Activated effector memory CD4-positive, alpha-beta T cell treated with anti-CD3 and anti-CD28 coated beads, Interleukin-2, amount 50 U/mL, for 16 hours (primary cell): ENCODE results near the gene MAMDC2.
"Not testable (repeated sequence)": the region's sequence is repeated elsewhere in the genome, so short reads cannot be mapped to it uniquely, and the experiment has no call there.

Experiments used
- DNase-seq: peaks from one replicate; pipeline ENCODE4 v3.0.0-alpha.2; 2020

The MAMDC2 gene

DNA sequence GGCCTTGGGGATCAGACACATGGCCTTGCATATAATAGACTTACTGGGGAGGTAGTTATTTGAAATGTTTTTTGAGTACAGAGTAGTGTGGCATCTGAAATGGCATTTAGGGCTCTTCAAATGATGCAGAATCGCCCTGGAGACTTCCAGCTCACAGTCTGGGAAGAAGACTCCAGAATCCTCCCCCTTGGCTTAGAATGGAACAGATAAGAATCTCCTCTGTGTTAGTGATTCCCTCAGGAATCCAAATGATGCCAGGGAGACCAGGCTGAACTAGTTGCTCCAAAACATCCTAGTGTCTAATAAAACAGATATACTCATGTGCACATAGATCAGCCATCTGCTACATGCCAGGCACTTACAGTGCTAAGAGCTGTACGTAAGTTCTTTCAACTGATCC lies 176.6 kb downstream of the MAMDC2 start:
- DNase-seq: no peak

DNA sequence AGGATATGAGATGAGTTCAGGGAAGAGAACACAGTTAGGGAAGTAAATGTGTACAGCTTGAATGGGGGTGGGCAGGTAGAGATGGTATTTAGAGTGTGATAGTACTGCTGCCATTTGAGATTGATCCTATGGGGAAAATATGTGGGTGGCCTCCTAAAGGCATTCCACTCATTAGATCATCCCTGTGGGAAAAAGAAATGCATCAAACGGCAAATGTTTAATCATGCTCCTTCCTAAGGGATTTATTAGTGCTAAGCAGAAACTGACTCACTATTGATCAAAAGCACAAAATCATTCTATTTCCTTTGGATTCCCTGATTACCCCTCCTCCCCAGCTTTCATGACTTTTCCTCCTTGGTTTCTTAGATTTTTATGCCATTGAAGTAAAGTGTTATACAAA lies 178.7 kb downstream of the MAMDC2 start:
- no peak for DNase-seq

GRCh38 chr9:70228118-70228517 lies 184.5 kb downstream of the MAMDC2 start:
- no peak for DNase-seq

GRCh38 chr9:70228611-70229010 lies 185.0 kb downstream of the MAMDC2 start:
- no peak for DNase-seq

GRCh38 chr9:70229026-70229425 lies 185.4 kb downstream of the MAMDC2 start:
- no peak for DNase-seq

- DNase-seq: no peak
Measured at GRCh38 chr9:70229579-70229978, 185.9 kb downstream of the MAMDC2 start.

DNA sequence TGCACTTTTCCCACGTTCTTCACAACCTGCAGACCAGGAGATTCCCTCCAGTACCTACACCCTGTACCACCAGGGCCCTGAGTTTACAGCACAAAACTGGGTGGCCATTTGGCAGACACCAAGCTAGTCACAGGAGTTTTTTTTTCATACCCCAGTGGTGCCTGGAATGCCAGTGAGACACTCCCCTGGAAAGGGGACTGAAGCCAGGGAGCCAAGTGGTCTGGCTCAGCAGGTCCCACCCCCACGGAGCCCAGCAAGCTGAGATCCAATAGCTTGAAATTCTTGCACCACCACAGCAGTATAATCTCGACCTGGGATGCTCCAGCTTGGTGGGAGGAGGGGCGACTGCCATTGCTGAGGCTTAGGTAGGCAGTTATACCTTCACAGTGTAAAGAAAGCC lies 188.8 kb downstream of the MAMDC2 start:
- DNase-seq: no peak

GRCh38 chr9:70234208-70234607 lies 190.6 kb downstream of the MAMDC2 start:
- DNase-seq: not testable (repeated sequence)

GRCh38 chr9:70245952-70246351 lies 202.3 kb downstream of the MAMDC2 start:
- not testable (repeated sequence) for DNase-seq

DNA sequence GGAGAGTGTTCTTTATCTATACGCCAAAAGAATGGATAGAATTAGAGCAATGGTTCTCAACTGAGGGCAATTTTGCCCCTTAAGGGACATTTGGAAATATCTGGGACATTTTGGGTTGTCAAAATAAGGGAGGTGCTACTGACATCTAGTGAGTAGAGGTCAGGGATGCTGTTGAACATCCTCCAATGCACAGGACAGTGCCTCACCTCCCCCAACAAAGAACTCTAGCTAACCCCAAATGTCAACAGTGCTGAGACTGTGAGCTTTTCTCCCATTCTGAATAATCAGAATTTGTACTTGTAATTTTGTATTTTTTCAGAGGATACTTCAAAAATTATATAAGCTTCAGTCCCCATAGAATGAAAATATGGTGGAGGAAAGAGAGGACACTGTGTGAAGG lies 206.6 kb downstream of the MAMDC2 start:
- DNase-seq: no peak

DNA sequence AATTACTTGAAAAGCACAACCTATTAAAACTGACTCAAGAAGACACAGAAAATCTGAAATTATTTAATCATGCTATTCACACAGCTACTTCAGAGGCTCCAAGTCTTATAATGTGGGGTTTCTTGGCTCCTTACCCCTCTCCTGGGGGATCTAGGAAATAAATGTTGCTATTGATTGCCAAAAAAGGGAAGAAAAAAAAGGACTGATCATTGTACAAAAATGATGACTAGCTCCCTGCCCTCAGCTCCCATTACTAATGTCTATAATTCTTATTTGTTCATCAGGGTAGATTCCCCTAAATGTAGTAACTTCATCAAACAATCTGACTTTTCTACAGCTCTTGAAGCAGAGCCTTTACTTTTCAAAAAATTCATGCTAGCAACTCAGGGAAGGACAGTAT lies 211.8 kb downstream of the MAMDC2 start:
- DNase-seq: no peak

DNA sequence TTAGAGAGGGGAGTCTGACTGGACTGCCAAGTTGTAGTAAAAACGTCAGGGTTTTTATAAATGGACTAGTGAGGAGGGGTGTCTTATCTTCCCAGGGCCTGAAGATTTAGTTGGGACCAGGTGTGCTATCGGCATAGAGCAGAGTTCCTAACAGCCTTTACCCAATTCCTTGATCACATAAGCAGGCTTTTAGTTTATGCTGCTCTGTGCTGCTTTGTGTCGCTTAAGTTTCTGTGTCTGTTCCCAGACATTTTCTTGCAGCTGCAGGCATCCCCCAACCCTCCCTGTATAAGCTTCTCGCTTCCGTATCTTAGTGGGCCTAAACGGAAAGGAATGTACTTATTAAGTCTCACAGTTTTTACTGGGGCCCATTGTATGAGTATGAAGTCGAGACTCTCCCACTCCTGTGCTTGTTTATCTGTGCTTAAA lies 212.5 kb downstream of the MAMDC2 start:
- no peak for DNase-seq

DNA sequence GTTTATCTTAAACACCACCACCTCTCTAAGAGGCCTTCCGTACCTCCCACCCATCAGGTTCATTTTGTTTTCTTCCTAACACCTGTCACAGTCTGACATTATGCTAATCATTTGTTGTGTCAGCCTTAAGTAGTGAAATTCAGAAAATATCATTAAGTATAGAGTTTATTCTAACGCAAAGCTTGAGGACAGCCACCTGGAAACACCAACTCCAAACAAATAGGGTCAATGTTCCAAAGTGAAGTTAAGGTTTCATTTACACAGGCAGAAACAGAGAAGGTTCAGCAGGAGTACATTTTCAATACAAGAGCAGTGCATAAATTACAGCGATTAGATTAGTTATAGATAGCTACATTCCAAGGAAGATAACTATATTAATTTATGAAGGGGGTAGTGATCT lies 213.9 kb downstream of the MAMDC2 start:
- DNase-seq: no peak

DNA sequence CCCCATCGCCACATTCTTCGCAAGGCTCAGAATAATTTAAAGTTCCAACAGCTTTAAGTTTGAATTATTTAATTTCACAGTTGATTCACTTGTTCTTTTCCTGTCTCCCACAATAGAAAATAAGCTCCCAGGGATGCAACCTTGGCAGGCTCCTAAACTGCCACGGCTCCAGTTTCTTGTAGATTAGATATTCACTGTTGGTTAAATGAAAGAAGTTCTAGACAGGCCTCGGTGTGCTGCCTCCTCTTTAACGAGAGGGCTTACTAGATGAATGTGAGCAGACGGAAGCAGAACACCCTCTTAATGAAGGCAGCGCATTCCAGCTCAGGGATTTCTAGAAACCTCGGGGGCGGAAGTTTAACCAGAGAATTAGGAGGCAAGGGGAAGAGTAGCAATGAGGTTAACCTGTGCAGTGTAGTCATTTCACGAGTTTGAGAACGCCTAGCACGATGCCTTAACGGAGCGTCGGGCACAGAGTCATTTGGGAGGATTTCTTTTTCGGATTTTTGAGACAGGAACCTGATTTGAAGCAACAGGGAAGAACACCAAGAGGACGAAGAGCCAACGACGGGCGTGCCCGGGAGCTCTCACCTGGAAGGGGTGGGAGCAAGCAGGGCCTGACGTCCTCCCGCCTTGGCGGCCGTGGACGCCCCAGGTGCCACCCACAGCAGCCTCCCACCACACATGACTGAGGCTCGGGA lies 214.5 kb downstream of the MAMDC2 start:
- DNase-seq: peak; percentile 65

- peak; percentile 95 for DNase-seq
Measured at GRCh38 chr9:70258692-70259511, 215.3 kb downstream of the MAMDC2 start, which contains the start of gene SMC5. SMC5 (plus strand) TSS chr9:70258978; CDS start chr9:70259079, 101 bp downstream.

GRCh38 chr9:70259512-70259802 lies 215.8 kb downstream of the MAMDC2 start:
- DNase-seq: no peak

- DNase-seq: no peak
Measured at GRCh38 chr9:70260007-70260443, 216.4 kb downstream of the MAMDC2 start.

- no peak for DNase-seq
Measured at GRCh38 chr9:70260606-70261005, 217.0 kb downstream of the MAMDC2 start.

DNA sequence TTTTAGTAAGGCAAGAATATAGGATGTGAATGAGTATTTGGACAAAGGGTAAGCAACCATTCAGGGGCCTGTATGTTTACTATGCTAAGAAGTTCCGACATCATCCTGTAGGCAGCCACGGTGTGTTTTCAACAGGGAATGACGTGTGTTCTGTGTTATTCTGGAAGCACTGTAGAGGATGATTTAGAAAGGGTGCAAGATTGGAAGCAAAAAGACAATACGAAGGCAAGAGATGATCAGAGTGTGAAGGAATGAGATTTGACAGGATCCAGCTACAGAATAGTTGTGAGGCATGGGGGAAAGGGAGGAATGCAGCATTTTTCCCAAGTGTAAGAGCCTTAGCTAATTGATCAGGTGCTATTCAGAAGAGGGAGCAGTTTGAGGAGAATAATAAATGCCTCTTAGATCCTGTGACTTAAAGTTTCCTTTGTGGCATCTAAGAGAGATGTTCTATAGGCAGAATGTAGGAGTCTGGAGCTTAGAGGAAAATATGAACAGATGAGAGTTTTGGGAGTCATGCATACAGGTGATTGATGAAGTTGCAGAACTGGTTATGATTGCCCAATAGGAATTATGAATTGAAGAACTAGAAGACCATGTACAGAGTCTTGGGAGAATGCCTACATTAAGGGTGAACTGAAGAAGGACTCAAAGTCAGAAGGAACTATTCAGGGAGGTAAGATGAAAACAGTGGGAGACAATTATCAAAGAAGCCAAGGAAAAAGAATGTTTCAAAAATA lies 217.7 kb downstream of the MAMDC2 start:
- no peak for DNase-seq

DNA sequence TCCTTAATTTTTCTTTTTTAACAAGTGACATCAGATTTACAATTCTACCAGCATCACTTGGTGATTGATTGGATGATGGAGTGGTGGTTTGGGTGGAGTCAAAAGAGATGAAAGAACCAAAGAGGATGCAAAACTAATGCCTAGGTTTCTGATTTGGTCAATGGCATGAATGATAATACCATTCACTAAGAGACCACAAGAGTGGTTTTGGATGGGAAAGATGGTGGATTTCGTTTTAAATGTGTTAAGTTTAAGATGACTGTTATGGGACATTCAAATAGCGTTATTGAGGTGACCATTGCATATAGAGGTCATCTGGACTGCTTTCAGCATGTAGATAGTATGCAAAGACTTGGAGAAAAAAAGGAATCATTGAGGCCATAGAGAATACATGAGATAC lies 218.7 kb downstream of the MAMDC2 start:
- DNase-seq: no peak

GRCh38 chr9:70262948-70263347 lies 219.3 kb downstream of the MAMDC2 start:
- DNase-seq: no peak

DNA sequence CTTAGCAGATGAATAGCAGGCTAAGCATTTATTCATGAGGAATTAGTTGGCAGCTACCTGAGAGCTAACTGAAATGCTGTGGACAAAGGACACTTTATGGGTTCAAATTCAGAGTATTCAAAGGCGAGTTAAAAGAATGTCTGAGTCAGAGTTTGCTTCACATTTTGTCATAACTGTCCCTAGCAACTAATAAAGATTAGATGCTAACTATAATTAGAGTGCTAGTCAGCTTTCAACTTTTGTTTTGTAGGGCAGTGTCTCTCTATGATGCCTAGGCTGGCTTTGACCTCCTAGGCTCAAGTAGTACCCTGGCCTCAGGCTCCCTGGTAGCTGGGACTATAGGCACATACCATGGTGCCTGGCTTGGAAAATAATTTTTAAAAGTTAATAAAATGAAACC lies 219.8 kb downstream of the MAMDC2 start:
- no peak for DNase-seq
